Fibroblast of pulmonary artery (primary cell): ENCODE measurements around the gene SLC24A4.

Experiments used
- DNase-seq: peaks from one replicate; pipeline ENCODE4 v3.0.0-alpha.2; 2010; ENCODE audit warnings: low read depth
- H3K4me3 ChIP-seq: replicated peaks from 2 replicates; pipeline ENCODE4 v1.5.1; 2011; ENCODE audit warnings: low read depth, mild to moderate bottlenecking, control low read depth, low read length, moderate library complexity
- TF ChIP-seq, protein P1 (sequence below): IDR thresholded peaks from 2 replicates; pipeline ENCODE4 v1.5.1; 2011; ENCODE audit warnings: mild to moderate bottlenecking, control low read depth, low read length, inconsistent platforms; ENCODE audit errors: missing control alignments

The SLC24A4 gene

DNA sequence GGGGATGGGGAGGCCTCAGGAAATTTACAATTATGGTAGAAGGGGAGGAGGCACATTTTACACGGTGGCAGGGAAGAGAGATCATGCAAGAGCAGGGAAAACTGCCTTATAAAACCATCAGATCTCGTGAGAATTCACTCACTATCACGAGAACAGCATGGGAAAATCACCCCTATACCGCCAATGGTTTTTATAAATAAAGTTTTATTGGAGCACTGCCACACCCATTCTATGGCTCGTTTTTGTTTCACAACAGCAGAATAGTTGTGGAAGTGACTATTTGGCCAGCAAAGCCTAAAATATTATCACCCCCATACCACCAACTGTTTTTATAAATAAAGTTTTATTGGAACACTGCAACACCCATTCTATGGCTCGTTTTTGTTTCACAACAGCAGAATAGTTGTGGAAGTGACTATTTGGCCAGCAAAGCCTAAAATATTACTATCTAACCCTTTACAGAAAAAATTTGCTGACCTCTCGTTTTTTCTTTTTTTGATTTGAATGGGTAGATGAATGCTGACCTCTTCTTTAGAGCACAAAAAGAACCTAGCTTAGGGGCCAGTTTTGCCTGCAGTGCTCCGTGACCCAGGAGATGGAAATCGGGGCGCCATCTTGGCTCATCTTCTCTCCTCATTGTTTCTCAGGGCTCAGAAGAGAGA is 113.3 kb downstream of the SLC24A4 start:
- TF ChIP-seq, protein P1, sequence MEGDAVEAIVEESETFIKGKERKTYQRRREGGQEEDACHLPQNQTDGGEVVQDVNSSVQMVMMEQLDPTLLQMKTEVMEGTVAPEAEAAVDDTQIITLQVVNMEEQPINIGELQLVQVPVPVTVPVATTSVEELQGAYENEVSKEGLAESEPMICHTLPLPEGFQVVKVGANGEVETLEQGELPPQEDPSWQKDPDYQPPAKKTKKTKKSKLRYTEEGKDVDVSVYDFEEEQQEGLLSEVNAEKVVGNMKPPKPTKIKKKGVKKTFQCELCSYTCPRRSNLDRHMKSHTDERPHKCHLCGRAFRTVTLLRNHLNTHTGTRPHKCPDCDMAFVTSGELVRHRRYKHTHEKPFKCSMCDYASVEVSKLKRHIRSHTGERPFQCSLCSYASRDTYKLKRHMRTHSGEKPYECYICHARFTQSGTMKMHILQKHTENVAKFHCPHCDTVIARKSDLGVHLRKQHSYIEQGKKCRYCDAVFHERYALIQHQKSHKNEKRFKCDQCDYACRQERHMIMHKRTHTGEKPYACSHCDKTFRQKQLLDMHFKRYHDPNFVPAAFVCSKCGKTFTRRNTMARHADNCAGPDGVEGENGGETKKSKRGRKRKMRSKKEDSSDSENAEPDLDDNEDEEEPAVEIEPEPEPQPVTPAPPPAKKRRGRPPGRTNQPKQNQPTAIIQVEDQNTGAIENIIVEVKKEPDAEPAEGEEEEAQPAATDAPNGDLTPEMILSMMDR, result no peak
- no peak for DNase-seq
- no peak overlapping the region for H3K4me3 ChIP-seq

DNA sequence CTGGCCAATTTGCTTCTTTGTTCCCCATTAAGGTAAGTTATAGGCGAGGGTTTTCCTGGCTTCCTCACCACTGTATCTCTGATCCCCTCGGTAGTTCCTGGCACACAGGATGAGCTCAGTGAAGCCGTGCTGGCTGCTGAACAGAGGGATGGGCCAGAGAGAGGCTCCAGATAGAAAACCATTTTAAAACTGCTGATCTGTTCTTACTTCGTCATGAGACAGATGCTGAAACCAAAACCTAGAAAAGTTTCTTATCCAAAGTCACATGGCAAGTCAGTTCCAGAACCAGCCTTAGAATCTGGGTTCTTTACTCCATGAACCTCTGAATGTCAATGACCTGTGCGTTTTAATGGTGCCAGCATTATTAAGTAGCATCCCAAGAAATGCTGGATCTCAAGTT is 114.3 kb downstream of the SLC24A4 start:
- TF ChIP-seq, protein P1, result no peak
- H3K4me3 ChIP-seq, result no peak overlapping the region
- no peak for DNase-seq

- H3K4me3 ChIP-seq, result no peak overlapping the region
- TF ChIP-seq, protein P1, result no peak
- DNase-seq, result no peak
Measured at GRCh38 chr14:92437729-92438285, 114.8 kb downstream of the SLC24A4 start.

DNA sequence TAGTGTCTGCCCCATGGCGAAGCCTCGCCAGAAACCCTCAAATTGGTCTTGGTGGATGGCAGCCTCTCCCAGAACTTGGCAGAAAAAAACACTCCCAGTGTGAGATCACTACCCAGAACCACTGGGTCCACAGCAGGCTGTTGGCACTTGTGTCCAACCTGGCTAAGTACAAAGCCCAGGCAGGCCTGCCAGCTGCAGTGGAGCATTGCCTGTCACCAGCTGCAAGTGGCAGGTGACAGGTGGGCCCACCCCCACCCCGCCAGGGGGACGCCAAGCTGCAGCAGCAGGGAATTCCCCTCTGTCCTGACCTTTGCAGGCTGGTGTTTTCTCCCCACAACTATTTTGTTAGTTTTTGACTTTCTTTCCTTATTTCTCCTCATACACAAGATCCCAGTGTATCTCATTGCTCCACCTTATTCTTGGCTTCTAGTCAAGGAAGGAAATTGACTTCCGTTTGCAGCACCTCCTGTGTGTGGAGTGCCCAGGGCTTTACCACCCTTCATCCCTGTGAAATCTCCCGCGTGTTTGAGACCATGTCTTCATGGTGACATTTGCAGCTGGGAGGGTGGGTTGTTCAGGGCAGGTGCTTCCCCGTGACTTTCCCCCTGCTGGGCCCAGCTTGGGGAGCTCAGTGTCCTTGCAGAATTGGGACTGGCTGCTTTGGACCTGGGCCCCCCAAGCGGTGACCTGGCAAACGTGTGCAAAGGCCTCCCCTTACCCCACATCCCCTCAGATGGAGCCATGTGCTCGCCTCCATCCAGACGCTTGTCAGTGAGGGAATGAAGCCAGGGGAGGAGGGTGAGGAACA is 116.8 kb downstream of the SLC24A4 start:
- TF ChIP-seq, protein P1, result no peak
- H3K4me3 ChIP-seq, result no peak overlapping the region
- DNase-seq, result no peak

DNA sequence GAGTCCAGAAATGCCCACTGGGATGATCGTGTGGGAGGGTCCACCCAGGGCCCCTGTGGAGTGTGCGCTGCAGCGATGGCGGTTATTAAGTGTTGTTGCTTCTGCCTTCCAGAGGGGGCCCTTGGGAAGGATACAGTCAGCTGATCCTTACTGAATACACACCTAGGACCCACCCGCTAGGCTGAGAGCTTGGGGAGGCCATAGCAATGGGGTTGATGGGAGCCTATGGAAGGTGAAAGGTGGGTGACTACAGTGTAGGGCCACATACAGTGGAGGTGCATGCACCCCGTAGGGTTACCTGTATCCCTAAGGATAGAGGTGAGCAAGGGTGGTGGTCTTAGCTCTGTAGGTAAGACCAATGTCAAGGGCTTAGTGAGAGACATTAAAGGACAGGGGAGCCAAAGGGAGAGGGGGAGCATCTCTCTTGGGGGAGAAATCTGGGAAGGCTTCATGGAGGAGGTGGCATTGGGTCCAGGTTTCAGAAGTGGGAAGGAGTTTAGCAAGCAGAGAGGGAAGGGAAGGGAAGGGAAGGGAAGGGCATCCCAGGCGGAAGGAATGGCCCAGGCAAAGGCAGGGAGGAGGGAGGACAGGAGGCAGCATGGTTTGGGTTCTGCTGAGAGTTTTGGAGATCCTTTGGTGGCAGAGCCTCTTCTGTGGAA is 117.5 kb downstream of the SLC24A4 start:
- DNase-seq, result no peak
- H3K4me3 ChIP-seq, result no peak overlapping the region
- TF ChIP-seq, protein P1, result no peak

DNA sequence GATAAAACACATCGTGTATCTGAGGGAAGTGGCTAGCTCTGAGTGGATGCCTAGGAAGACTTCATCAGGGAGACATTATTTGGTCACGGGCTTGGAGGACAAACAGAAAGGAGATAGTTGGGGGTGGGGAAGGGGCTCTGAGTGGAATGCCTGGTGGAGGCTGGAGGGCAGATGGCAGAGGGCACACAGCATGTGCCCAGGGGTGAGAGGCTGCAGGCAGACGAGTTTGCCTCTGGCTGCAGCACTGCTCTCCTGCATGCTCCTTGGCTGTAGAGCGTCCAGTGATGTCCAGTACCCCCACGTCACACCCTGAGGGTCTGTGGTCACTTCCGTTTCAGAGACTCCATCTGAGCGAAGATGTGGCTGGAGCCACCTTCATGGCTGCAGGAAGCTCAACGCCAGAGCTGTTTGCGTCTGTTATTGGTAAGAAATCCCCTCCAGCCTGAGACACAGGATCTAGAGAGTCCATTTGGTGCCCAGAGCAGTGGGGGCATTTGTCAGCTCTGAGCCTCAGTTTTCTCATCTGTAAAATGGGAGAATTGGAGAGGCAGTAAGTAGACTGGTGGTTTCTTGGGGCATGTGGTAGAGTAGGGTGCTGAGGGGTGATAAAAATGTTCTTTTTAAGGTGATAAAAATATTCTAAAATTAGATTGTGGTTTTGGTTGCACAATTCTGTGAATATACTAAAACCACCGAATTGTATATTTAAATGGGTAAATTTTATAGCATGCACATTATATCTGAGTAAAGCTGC is 119.0 kb downstream of the SLC24A4 start:
- TF ChIP-seq, protein P1, result no peak
- no peak overlapping the region for H3K4me3 ChIP-seq
- DNase-seq, result no peak
